Left ventricle myocardium superior (tissue), 1 donor: Measurements from ENCODE around the gene APLF. TPM values are rescaled to one million over a fixed set of nuclear protein-coding genes. Genes with fewer than 3 reads are reported as not detected.
"Not testable (repeated sequence)": the region's sequence is repeated elsewhere in the genome, so short reads cannot be mapped to it uniquely, and the experiment has no call there.

ENCODE experiments used
- ATAC-seq: fragments of 200-7000 bp; cut with Tn5 transposase; one replicate; pipeline ENCODE4 v1.9.1; 2020; ENCODE audit warnings: mild to moderate bottlenecking, moderate library complexity
- DNase-seq: peaks from one replicate; pipeline ENCODE4 v3.0.0-alpha.2; 2020
- intact Hi-C: fragments of 100-400 bp; cut with micrococcal nuclease; formaldehyde crosslinking; loops from one replicate; pipeline ENCODE4 v1.11.0; 2022
- total RNA-seq: library from RNA; stranded (reverse); fragmentation: NEBNext Ultra II Directional; extraction: Animal tissue kit (Norgen Biotek cat#: 25700); gene quantifications from one replicate; pipeline ENCODE4 v1.2.1, GENCODE V29; 2021
- donor health status: DM: no; HTN: yes; CAD: no; lungs with severe emphysema.

The APLF gene
- total RNA-seq, 1 donor from 2014 or later = 3.9 TPM

DNA sequence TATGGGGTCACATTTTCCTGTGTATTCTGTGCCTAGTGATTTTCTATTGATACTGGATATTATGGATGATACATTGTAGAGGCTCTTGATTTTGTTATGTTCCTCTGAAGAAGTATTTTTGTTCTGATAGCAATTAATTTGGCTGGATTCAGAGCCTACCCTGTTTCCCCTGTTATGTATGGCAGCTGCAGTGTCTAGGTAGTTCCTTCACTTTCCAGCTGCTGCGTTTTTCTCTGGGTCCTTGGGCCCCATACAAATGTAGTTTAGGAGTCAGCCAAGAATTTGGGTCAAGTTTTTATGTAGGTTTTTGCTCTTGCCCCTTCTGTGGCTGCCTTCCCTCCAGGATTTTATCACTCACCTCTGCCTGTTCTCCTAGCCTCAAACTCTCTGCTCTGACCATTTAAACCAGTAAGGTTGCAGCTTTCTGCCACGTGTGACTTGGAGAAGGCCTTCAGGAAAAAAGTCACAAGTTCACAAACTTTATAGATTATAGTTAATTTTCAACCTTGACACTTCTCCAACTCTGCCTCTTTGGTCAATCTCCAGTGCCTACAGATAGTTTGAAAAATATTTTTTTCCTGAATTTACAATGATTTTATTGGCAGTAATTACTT is 47.0 kb downstream of the APLF start:
- ATAC-seq (no peak), DNase-seq (no peak)
- intact Hi-C loops = no loop called here

DNA sequence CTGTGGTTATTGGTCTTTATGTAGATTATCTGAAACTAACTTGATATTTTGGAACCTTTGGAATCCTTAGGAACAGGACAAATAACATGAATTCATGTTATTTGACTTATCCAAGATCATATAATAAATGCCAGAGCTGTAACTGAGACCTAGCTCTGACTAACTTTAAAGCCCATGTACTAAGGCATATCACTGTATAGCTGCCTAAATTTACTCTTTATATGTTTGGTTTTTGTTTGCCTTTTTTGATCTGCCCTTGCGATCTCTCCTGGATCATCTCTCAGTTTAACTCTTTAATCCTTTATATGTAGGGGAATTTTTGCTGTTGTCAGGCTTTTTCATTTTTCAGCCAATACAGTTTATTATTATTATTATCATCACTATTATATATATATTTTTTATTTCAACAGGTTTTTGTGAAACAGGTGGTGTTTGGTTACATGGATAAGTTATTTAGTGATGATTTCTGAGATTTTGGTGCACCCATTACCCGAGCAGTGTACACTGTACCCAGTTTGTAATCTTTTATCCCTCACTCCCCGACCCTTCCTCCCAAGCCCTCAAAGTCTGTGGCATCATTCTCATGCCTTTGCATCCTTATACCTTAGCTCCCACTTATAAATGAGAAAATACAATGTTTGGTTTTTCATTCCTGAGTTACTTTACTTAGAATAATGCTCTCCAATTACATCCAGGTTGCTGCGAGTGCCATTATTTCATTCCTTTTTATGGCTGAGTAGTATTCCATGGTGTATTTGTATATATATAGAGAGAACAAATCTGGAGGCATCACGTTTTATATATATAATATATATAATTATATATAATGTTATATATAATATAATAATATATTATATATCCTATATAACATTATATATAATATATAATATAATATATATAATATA is 48.9 kb downstream of the APLF start:
- no peak for ATAC-seq
- DNase-seq = no peak
- intact Hi-C loops = no loop called here

DNA sequence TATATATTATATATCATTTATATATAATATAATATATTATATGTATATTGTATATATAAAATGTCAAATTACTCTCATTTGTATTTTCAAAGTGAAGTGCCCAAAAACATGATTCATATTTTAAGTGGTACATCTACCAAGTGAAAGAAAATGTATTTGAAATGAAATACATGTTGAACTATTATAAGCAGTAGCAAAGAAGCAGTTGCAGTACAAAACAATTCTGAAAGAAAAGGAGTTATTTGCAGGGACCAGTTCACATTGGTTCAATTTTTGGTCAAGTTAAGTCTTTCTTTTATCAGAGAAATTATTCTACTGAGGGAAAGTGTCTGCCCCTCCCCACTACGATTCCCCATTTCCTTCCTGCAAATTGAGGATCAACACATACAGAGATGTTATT is 51.9 kb downstream of the APLF start:
- DNase-seq = no peak
- intact Hi-C loops = no loop called here

DNA sequence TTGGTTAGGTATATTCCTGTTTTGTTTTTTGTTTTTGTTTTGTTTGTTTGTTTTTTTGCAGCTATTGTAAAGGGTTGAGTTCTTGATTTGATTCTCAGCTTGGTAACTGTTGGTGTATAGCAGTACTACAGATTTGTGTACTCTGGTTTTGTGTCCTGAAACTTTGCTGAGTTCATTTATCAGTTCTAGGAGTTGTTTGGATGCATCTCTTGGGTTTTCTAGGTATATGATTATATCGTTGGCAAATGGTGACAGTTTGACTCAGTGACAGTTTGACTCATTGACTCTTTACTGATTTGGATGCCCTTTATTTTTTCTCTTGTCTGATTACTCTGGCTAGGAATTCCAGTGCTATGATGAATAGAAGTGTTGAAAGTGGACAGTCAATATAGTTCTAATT is 53.7 kb downstream of the APLF start:
- intact Hi-C loops = no loop called here
- ATAC-seq (no peak), DNase-seq (no peak)

More for the DNA sequence above, 51.9 kb downstream of the APLF start:
- ATAC-seq = no peak

DNA sequence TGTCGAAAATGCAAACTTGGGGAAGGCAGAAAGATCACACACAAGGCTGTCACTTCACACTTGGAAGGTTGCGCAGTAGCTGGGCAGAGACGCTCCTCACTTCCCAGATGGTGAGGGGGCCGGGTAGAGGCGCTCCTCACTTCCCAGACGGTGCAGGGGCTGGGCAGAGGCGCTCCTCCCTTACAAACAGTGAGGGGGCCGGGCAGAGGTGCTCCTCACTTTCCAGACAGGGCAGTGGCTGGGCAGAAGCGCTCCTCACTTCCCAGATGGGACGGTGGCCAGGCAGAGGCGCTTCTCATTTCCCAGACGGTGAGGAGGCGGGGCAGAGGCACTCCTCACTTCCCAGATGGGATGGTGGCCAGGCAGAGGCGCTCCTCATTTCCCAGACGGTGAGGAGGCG is 59.6 kb downstream of the APLF start:
- DNase-seq, ATAC-seq, intact Hi-C loops: not testable (repeated sequence)

DNA sequence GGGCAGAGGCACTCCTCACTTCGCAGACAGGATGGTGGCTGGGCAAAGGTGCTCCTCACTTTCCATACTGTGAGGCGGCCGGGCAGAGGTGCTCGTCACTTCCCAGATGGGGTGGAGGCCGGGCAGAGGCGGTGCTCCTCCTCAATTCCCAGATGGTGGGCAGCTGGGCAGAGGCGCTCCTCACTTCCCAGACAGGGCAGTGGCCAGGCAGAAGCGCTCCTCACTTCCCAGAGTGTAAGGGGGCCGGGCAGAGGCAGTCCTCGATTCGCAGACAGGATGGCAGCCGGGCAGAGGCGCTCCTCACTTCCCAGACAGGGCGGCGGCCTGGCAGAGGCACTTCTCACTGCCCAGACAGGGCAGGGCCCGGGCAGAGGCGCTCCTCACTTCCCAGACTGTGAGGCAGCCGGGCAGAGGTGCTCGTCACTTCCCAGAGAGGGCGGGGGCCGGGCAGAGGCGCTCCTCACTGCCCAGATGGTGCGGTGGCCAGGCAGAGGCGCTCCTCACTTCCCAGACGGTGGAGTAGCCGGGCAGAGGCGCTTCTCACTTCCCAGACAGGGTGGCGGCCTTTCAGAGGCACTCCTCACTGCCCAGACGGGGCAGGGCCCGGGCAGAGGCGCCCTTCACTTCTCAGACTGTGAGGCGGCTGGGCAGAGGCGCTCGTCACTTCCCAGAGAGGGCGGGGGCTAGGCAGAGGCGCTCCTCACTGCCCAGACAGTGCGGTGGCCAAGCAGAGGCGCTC is 60.1 kb downstream of the APLF start:
- peak; percentile 18 for DNase-seq
- intact Hi-C loops, ATAC-seq: not testable (repeated sequence)

DNA sequence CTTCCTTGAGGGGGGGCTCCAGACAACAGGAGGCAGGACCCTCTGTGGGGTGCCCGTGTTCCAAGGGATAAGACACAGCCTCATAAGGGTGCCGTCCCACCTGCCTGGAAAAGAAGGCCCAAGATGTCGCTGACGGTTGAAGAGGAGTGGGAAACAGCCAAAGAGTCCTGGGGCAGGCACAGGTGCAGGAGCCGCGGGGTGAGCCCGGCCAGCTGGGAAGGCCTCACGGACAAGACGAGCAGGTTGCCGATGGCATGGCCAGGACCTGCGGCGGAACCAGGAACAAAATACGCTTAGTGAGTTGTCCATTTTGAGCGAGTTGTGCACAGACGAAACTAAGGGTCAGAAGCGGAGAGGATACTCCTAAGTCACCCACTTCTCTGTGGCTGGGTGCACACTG is 61.8 kb downstream of the APLF start:
- ATAC-seq, intact Hi-C loops, DNase-seq: not testable (repeated sequence)

DNA sequence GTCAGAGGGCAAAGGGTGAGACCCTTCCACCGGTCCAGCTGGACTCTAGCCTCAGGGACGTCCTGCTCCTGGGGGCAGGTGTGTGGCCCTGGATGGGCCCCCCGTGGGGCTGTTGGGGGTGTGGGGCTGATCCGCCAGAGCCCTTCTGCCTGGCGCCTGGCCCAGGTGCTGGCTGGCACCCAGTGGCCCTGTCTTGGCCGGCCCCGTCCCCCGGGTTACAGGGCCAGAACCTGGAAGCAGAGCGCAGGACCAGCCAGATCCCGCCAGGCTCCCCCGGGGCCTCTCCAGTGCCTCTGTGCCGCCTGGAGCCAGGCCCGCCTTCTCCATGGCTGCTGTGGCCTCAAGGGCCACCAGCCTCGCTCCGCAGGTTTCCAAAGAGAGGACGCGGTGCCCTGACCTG is 62.3 kb downstream of the APLF start:
- DNase-seq, ATAC-seq, intact Hi-C loops: not testable (repeated sequence)

DNA sequence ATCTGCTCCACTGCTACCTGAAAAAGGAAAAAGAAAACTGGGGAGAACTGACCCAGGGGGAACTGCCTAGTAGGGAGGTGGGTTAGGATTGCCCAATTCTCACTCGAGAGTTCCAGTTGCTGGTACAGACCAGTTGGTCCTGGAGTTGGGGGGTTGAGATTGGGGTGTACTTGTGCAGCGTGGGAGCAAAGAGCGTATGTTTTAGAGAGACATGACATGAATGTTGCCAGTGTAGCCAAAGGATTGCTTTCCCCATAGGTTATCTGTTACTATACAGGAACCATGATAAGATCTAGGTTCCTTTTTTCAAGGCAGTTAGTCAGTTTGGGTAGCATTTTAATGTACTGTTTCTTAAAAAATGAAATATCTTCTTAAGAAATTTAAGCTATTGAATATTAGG is 68.6 kb downstream of the APLF start:
- ATAC-seq = no peak
- intact Hi-C loops = no loop called here
- no peak for DNase-seq

DNA sequence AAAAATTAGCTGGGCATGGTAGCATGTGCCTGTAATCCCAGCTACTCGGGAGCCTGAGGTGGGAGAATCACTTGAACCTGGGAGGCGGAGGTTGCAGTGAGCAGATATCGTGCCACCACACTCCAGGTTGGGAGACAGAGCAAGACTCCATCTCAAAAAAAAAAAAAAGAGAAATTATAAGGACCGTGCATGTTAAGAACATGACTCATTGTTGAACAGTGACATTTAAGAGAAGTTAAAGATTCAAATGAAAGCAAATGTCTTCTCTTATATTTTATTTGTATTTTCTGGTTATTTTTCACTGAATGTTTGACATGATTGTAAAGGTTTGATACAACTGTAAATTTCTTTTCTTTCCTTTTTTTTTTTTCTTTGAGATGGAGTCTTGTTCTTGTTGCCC is 69.6 kb downstream of the APLF start:
- ATAC-seq = no peak

DNA sequence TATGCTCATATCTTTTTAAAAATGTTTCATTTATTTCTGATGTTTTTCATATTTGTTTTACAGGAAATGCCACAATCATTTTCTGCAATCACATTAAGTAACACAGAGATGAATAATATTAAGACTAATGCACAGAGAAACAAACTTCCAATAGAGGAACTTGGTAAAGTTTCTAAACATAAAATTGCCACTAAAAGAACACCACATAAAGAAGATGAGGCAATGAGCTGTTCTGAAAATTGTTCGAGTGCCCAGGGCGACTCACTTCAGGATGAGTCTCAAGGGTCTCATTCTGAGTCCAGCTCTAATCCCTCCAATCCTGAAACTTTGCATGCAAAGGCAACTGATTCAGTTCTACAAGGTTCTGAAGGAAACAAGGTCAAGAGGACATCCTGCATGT is 70.4 kb downstream of the APLF start:
- ATAC-seq (no peak), DNase-seq (no peak)
- intact Hi-C loops = no loop called here

More for the DNA sequence above, 69.6 kb downstream of the APLF start:
- intact Hi-C loops = no loop called here
- no peak for DNase-seq

DNA sequence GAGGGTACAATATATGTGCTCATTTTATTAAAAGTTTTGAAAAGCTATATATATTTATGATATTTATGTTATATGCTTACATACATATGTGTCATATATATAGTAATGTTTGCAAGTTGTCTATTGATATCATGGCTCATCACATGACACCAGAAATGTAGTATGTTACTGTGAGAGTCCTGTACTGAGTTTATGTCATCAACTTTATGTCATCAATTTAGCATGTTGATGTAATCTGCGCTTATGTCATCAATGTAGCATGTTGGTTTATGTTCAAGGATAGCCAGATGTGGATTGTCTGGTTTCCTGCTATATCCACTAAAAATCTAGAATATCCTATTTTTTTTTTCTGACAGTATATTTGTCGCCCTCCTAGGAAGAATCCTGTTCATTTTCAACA is 77.4 kb downstream of the APLF start:
- no peak for ATAC-seq
- no peak for DNase-seq
- intact Hi-C loops = loop anchor here (10.0 kb wide), 1 partner anchor 60 kb away; no protein-coding TSS in a partner anchor

DNA sequence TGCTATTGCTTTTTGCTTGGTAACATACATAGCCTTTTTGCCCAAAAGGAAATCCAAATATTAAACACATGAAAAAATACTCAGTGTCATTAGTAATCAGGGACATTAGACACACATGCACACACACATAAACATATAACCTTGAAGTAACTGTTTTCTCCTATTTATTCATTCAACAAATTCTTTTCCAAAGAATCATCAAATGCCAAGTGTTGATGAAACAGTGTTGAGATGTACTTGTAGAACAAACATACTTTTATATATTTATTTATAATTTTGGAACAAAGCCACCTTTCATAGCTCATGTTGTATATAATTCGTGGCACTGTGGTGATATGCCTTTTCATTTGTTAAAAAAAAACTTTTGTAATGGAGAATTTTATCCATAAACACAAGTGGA is 81.0 kb downstream of the APLF start:
- ATAC-seq (no peak), DNase-seq (no peak)
- intact Hi-C loops = loop anchor here (10.0 kb wide), 1 partner anchor 56 kb away; no protein-coding TSS in a partner anchor

DNA sequence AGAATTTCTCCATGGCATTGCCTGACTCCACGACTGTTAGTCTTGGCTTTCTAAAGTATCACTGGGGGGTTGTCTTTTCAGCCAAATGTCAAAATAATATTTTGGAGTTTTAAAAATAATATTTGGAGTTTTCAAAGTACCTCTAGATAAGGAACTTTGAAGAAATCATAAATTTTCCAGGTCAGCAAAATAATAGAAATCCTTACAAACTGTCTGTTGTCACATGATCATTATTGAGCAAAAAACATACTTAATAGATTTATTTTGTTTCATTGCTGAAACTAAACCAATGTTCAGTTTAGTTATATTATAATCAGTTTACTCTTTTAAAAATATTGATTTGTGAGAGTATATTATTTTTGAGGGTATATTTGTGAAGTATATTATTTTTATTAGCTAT is 85.7 kb downstream of the APLF start:
- no peak for ATAC-seq
- no peak for DNase-seq

DNA sequence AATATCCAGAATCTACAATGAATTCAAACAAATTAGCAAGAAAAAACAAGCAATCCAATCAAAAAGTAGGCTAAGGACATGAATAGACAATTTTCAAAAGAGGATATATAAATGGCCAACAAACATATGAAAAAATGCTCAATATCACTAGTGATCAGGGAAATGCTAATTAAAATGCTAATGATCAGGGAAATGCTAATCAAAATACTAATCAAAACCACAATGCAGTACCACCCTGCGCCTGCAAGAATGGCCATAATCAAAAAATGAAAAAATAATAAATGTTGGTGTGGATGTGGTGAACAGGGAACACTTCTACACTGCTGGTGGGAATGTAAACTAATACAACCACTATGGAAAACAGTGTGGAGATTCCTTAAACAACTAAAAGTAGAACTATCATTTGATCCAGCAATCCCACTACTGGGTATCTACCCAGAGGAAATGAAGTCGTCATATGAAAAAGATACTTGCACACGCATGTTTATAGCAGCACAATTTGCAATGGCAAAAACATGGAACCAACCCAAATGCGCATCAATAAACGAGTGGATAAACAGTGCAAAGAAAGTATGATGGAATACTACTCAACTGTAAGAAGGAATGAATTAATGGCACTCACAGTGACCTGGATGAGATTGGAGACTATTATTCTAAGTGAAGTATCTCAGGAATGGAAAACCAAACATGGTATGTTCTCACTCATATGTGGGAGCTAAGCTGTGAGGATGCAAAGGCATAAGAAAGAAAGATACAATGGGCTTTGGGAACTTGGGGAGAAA is 88.2 kb downstream of the APLF start:
- DNase-seq, ATAC-seq, intact Hi-C loops: not testable (repeated sequence)

More for the DNA sequence above, 85.7 kb downstream of the APLF start:
- intact Hi-C loops = no loop called here

DNA sequence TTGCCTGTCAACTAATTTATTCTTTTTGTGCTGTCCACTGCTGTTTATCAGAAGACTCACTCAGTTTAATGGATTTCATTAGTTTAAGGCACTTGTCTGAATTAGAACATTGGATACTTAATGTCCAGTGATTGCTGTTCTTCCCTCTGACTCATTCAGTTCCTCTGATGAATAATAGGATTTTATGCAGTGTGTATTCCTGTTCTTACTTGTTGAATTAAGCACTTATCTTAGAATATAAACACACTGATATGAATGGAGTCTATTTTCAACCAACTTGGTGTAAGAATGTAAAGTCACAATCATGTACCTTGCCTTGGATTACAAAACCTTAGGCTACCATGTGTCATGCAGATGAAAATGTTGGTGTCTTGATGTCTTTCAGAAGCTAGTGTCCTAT is 89.0 kb downstream of the APLF start:
- DNase-seq = no peak
- no peak for ATAC-seq
- intact Hi-C loops = no loop called here

DNA sequence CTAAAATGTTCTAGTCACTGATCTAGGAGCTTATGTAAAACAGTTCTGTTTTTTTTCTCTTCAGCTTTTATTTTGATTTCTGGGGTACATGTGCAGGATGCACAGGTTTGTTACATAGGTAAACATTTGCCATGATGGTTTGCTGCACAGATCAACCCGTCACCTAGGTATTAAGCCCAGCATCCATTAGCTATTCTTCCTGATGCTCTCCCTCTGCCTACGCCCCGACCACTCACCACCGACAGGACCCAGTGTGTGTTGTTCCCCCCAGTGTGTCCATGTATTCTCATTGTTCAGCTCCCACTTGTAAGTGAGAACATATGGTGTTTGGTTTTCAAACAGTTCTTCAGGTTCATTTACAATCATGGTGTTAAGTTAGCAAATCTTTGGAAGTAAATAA is 91.2 kb downstream of the APLF start:
- DNase-seq (no peak), ATAC-seq (no peak)
- intact Hi-C loops = no loop called here

DNA sequence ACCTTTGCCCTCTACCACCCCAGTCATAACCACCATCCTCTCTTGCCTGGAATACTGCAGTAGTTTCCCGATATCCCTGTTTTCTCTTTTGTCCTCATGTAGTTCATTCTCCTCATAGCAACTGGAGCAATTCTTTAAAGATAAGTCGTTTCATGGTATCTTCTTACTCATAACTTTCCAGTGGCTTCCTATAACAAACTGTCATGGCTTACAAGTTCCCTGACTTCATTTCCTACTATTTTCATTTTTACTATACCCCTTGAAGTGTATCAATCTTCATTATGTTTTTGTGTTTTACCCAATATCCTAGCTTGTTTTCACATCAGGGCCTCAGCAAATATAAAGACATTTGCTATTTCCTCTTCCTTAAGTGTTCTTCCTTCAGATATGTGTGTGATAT is 92.3 kb downstream of the APLF start:
- DNase-seq = no peak
- intact Hi-C loops = no loop called here
- no peak for ATAC-seq

DNA sequence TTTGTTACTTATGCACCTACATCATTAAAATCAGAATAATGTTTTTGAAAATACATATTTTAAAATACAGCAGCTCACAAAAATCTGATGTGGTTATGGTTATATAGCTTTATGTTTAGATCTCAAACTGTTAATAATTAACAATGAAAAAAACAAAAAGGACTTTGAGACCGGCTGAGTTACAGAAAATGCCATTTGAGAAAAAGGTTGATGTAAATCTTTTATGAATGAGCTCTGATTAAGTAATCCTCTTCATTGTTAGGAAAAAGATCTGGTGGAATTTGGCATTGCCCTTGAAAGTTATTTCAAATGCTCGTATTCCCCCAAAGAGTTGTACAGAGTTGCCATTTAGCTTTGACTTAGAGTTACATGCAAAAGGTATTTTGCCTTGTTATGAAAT is 93.2 kb downstream of the APLF start:
- intact Hi-C loops = no loop called here
- ATAC-seq = no peak
- no peak for DNase-seq
